Measurements from ENCODE around the gene LRIG2.
"Not testable (repeated sequence)": the region's sequence is repeated elsewhere in the genome, so short reads cannot be mapped to it uniquely, and the experiment has no call there.

LRIG2 gene, protein sequence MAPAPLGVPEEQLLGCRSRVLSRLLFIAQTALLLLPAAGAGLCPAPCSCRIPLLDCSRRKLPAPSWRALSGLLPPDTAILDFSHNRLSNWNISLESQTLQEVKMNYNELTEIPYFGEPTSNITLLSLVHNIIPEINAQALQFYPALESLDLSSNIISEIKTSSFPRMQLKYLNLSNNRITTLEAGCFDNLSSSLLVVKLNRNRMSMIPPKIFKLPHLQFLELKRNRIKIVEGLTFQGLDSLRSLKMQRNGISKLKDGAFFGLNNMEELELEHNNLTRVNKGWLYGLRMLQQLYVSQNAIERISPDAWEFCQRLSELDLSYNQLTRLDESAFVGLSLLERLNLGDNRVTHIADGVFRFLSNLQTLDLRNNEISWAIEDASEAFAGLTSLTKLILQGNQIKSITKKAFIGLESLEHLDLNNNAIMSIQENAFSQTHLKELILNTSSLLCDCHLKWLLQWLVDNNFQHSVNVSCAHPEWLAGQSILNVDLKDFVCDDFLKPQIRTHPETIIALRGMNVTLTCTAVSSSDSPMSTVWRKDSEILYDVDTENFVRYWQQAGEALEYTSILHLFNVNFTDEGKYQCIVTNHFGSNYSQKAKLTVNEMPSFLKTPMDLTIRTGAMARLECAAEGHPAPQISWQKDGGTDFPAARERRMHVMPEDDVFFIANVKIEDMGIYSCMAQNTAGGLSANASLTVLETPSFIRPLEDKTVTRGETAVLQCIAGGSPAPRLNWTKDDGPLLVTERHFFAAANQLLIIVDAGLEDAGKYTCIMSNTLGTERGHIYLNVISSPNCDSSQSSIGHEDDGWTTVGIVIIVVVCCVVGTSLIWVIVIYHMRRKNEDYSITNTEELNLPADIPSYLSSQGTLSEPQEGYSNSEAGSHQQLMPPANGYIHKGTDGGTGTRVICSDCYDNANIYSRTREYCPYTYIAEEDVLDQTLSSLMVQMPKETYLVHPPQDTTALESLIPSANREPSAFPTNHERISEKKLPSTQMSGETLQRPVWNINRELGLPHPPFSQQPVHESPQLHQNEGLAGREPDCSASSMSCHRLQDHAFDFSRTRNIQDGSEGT

DNA sequence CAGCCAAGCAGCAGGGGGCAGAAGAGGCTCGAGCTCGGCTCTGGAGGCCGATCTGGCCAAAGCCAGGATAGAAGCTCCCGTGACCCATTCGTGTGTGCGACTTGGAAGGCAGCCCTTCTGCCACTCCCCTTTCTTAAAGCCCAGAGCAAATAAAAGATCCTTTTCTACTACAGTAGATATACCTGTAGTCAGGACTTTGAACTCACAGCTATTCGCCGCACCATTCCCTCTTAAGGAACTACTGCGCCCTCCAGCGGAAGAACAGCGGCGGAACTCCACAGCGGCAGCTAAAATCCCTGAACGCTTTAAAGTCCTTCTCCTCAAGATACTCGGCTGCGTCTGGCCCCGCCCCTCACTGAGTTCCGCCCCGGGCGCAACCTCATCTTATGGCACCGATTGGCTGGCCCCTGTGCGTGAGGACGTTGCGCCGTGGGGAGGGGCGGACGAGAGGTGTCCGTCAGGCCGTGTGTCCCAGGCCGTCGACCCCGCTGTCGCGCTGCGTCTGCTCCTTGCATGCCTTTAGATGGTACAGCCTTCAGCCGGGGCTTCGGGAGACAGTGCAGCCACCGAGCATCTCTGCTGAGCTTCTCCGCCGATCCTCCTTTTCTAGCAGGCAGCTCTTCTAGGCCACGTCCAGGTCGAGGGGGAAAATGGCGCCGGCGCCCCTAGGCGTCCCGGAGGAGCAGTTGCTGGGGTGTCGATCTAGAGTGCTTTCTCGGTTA, at the start of gene LRIG2:
Gene LRIG2 (plus strand): TSS at position 442 of the 722 bp plus-strand sequence. CDS start 209 bp downstream, at position 651.
- peak; percentile 88 to 97 for DNase-seq (ENCODE audit: low read depth in 2 of 2)

DNA sequence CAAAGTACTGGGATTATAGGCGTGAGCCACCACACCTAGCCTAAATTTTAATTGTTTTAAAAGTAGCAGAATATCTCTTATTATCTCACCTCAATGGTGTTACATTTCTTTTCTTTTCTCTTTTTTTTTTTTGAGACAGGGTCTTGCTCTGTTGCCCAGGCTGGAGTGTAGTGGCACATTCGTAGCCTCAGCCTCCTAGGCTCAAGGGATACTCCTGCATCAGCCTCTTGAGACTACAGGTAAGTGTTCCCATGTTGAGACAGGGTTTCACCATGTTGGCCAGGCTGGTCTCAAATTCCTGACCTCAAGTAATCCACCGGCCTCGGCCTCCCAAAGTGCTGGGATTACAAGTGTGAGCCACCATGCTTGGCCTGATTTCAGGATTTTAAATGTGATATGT, 49.7 kb upstream of the LRIG2 start:
- DNase-seq (ENCODE audit: low read depth in 2 of 2) = not testable (repeated sequence)

DNA sequence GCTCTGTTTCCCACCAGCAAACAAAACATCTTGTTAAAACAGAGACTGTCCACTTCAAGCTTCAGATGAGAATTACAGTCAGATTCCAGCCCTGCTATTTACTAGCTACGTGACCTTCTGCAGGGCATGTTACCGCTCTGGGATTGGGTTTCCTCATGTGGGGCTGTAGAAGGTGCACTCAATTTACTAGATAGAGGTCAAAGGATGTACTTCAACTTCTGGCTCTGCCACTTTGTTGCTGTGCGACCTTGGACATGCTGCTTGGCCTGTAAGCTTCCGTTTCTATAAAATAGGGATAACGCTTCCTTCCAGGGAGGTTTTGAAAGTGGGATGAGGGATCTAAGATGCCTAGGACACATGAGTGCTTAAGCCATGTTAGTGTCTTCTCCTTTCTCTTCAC, 46.0 kb upstream of the LRIG2 start:
- no peak for DNase-seq (ENCODE audit: low read depth in 2 of 2)

DNA sequence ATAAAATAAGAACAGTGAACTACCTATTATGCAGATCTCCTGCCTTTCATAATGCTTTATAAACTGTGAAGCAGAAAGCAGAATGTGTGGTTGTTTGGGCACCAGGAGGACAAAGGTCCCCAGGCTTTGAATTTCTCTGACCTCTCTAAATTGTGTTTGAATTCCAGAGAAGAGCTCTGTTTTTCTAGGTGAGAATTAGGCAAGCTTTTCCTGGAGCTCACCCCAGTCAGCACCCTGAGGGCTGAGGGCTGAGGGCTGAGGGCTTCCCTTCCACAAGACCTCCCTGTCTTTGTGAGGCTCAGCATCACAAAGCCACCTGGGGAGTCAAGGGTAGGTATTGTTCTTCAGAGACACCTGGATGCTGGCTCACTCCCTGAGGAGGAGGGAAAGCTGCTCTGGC, 45.5 kb upstream of the LRIG2 start:
- DNase-seq (ENCODE audit: low read depth in 2 of 2) = no peak

DNA sequence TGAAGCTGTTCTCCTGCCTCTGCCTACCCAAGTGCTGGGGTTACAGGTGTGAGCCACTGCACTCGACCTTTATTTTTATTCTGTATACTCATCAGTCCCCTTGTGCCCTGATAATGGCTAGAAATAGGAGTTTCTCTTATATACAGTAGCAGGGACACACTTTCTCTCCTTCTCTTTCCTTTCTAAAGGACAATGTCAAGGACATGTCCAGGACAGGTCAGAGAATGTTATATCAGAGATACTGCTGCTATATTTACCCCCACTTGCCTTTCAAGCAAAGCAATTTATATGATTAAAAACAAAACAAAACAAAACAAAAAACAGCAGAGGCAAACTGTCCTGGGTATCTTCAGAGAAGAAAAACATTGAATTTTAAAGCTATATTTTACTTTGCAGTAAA, 43.2 kb upstream of the LRIG2 start:
- DNase-seq (ENCODE audit: low read depth in 2 of 2) = no peak

DNA sequence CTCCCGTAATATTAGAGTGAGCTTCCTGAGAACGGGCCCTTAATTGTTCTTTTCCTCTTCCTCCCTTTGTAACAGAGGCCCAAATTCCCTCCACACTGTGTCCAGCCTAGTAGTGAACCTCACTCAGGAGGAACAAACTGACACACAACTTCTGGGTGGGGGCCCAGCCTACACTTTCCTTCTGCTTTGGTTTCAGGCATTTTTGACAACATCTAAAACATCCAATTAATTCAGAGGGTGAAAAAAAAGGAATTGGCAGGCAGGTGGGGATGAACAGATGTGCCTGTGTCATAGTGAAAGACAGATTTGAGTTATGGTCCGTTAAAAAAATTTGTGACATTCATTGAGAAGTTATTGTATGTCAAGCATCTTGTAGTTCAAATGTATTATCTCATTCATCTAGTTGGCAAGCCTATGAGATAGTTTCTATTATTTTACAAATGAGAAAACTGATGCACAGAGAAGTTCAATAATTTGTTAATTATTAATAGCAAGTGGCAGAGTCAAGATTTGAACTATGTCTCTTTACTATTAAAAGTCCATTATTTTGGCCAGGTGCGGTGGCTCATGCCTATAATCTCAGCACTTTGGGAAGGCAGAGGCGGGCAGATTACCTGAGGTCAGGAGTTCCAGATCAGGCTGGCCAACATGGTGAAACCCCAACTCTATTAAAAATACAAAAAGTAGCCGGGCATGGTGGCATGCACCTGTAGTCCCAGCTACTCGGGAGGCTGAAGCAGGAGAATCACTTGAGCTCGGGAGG, 41.6 kb upstream of the LRIG2 start:
- no peak for DNase-seq (ENCODE audit: low read depth in 2 of 2)

DNA sequence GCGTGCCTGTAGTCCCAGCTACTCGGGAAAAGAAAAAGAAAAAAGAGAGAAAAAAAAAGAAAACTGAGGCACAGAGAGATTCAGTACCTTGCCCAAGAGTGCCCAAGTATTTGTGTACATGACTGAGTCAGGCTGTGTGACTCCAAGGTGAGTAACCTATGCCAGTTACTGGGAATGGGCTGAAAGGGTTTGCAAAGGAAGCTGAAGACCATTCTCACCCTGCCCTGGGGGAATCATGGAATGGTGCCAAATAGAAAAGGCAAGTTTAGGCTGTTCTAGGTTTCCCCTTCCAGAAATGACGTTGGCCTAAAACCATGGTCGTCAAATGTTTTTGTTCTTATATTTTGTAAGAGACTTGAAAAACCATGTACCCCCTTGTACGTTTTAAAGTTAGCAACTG, 37.9 kb upstream of the LRIG2 start:
- no peak for DNase-seq (ENCODE audit: low read depth in 2 of 2)

DNA sequence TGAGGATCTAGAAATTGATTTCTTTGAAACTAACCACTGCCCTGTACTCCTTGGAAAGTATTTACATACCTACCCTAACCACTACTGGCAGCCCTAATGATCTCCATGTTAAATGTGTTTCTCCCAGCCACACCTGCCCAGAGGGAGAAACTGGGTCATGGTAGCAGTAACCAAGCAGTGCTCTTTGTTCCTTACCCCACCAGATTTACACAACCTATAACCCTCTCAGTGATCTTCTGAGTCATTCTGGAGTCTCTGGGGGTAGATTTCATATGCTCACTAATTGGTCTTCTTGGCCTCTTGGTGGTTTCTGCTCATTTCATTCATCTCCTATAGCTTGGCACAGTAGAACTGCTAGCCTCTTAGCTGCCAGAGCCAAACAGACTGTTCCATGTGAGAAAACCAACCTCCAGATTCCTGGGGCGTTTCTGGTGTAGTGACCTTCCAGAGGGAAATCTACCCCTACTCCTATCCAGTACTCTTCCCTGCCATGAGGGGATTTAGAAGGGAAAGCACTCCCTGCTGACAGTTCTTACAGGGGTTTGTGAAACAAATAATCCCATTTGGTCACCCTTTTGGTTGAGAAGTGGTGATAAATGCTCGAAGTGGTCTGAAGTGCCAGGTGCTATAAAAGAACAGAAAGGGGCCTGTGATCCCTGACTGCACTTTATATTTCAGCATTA, 36.2 kb upstream of the LRIG2 start:
- no peak for DNase-seq (ENCODE audit: low read depth in 2 of 2)

DNA sequence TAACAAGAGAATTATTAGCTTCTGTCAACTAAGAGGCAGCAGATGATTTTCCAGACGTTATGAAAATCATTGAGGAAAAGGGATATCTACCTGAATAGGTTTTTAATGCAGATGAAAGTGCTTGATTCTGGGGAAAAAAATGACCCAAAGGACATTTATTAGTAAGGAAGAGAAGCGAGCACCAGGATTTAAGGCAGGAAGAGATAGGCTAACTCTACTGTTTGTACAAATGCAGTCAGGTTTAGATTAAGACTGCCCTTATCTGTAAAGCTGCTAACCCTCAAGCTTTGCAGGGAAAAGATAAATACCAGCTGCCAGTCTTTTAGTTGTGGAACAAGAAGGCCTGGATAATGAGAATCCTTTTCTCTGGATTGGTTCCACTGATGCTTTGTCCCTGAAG, 33.0 kb upstream of the LRIG2 start:
- DNase-seq (ENCODE audit: low read depth in 2 of 2) = no peak

DNA sequence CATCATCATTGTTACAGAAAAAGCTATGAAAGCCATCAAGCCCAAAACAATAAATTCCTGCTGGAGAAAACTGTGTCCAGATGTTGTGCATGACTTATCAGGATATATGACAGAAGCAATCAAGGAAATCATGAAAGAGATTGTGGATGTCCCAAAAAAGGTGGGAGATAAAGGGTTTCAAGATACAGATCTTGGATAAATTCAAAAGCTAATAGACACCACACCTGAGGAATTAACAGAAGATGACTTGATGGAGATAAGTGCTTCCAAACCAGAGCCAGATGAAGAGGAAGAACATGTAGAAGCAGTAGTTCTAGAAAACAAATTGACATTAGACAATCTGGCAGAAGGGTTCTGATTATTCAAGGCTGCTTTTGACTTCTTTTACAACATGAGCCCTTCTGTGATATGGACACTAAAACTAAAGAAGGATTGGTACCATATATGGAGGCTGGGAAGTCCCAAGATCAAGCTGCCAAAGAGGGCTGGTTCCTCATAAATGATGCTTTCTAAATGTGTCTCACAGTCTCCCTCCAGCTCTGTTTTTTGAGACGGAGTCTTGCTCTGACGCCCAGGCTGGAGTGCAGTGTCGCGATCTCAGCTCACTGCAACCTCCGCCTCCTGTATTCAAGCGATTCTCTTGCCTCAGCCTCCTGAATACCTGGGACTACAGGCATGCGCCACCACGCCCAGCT, 32.1 kb upstream of the LRIG2 start:
- no peak for DNase-seq (ENCODE audit: low read depth in 2 of 2)

DNA sequence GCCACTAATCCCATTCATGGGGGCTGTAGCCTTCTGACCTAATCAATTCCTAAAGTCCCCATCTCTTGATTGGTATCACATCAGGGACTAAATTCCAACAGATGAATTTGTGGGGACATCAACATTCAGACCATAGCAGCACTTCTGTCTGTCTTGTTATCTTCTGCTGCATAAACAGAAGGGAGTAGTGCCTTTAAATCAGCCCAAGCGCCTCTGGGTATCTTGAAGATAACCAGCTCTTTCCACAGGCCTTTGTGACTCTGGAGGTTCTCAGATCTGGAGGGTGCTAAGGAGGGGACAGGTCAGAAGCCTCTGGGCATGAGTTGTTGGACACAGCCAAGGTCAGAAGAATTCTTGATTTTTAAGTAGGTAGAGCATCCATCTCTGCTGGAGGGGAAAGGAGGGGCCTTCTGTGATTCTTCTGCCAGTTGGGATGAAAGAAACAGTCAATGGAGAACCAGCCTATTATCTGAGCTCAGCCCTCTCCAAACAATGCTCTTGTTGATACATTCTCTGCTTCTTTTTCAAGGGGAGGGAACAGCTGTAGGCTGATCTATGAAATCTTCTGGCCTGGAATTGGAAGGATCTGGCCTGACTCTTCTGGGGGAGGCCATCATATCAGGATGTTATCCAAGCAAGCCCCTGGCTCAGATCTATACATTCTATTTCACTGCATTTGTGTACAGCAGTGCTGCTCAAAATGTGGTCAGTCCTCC, 31.3 kb upstream of the LRIG2 start:
- no peak for DNase-seq (ENCODE audit: low read depth in 2 of 2)

DNA sequence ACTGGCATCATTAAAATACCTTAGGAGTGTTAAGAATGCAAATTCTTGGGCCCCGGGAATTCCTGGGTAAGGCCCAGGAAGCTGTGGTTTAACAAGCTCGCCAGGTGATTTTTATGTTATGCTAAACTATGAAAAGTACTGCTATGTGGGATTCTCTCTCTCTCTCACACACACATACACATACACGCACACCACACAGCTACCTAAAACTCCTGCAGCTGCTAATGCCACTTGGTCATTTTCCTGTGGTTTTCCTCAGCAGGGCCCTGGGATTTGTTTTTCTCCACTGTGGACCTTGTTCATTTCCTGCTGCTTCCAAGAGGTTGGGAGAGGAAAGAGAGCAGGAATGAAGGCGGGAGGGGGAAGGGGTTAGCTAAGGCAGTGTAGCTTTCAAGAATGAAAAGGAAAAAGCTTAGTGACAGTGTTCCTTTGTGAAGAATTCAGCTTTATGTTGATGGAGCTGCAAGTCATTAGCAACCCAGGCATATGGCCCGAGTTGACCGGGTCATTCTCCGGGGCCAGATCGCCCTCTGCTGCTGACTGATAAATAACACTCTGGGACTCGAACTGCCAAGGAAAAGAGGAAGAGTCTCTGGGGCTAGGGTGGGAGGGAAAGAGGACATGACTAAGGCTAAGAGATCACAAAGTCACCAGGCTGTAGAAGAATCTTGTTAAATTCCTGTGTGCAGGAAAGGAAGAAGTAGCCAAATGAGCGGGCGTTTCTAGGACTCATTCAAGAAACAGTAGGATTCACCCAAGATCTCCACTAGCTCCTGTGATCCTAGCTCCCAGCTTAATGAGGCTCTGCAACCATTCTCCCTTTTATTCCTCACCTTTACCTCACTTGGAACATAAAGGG, 30.5 kb upstream of the LRIG2 start:
- no peak for DNase-seq (ENCODE audit: low read depth in 2 of 2)

DNA sequence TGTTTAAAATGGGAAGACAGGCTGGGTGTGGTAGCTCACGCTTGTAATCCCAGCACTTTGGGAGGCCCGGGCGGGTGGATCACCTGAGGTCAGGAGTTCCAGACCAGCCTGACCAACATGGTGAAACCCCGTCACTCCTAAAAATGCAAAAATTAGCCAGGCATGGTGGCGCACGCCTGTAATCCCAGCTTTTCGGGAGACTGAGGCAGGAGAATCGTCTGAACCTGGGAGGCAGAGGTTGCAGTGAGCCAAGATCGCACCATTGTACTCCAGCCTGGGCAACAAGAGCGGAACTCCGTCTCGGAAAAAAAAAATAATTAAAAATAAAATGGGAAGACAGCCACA, 29.9 kb upstream of the LRIG2 start:
- not testable (repeated sequence) for DNase-seq (ENCODE audit: low read depth in 2 of 2)

DNA sequence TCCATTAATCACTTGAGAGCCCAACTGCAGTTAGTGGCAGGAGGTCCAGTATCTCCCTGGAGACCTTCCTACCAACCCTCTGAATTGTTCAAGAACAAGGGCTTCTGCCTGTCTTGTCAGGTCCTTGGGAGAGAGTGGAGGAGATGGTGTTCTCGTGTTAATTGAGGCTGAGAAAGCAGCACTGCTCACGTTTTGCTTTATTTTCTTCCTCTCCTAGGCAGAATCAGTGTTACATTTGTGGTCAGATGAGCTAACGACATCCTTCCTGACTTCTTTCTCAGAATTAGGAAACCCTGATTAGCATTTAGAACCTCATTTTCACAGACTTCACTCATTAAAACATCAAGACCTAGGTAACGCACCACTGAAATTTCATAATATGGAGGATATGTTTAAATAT, 26.4 kb upstream of the LRIG2 start:
- DNase-seq (ENCODE audit: low read depth in 2 of 2) = no peak

DNA sequence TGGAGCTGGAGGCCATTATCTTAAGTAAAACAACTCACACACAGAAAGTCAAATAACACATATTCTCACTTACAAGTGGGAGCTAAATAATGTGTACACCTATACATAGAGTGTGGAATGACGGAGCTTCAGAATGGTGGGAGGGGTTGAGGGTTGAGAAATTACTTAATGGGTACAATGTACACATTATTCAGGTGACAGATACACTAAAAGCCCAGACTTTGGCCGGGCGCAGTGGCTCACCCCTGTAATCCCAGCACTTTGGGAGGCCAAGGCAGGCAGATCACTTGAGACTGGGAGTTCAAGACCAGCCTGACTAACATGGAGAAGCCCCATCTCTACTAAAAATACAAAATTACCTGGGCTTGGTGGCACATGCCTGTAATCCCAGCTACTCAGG, 24.9 kb upstream of the LRIG2 start:
- DNase-seq (ENCODE audit: low read depth in 2 of 2) = no peak

DNA sequence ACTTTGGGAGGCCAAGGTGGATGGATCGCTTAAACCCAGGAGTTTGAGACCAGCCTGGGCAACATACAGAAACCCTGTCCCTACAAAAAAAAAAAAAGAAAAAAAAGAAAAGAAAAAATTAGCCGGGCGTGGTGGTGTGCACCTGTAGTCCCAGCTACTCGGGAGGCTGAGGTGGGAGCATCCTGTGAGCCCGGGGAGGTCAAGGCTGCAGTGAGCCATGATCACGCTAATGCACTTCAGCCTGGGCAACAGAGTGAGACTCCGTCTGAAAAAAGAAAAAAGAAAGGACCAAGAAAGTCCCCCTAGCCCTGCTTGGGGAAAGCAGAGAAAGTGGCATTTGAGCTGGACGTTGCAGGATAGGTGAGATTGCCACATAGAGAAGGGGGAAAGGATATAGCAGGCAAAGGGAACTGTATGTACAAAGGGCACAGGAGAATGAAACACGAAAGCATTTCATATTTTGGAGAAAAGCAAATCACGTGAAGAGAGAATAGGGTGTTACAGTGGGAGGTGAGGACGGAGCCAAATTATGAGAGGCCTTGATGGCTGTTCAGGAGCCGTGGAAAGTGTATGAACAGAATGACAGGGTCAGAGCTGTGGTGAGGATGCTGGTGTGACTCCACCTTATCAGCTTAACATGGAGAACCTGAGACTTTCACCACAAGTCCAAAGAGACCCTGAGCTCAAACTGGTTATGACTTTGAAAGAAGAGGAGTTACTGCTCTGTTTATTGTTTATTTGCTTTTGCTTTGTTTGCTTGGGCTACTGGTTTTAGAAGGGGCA, 19.5 kb upstream of the LRIG2 start:
- no peak for DNase-seq (ENCODE audit: low read depth in 2 of 2)

DNA sequence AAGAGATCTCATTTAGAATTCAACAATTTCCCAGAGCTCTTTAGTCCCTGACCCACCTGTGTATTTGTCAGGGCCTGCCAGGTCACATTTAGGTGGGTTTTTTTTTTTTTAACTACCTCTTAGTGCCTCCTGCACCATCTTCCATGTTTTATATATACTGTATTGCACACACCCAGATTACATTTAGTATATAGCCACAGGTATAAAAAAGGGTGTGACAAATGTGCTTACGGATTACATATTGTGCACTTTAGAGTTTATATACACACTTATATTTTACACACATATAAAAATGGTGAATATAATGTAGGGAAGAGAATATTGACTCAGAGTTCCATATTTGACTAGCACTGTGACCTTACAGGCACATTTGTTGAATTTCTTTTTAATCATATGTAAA, 17.4 kb upstream of the LRIG2 start:
- DNase-seq (ENCODE audit: low read depth in 2 of 2) = no peak

DNA sequence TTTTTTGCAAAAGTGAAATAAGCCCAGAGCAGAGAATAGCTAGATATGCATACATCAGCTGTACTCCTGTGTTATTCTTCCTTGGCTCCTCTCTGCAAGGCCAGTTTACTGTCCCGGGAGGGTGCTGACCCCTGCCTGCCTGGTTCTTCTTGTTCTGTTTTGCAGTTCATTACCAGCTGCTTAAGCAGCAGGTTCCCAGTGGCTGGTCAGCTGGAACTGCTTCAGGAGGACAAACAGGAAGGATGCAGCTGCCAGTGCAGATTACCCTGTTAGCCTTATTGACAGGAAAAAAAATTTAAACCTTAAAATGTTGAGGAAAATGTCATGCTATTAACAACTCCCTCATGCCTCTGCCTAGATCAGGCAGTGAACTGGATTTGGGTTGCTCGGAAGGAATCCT, 16.0 kb upstream of the LRIG2 start:
- DNase-seq (ENCODE audit: low read depth in 2 of 2) = no peak

All from stimulated activated CD4-positive, alpha-beta T cell treated with anti-CD3 and anti-CD28 coated beads, Interleukin-1b, Interleukin-23, amount 100 ng/mL, for 1 hour (primary cell).